NB4 (cell line): ENCODE measurements around the gene TRH.
"Not testable (repeated sequence)": the region's sequence is repeated elsewhere in the genome, so short reads cannot be mapped to it uniquely, and the experiment has no call there.

Experiments used
- CTCF ChIP-seq: IDR thresholded peaks from one replicate; pipeline ENCODE4 v1.5.1; 2012; ENCODE audit warnings: low read depth, low read length
- POLR2A ChIP-seq: IDR thresholded peaks from 2 replicates; pipeline ENCODE4 v1.6.1; 2011; ENCODE audit warnings: mild to moderate bottlenecking; ENCODE audit not compliant: insufficient read length; ENCODE audit errors: extremely low read depth

- TF ChIP-seq POLR2A, CTCF: not testable (repeated sequence)
Observed at GRCh38 chr3:130012108-130012507, 37.6 kb downstream of the TRH start.
